ENCODE results near the gene PPIL1.

DNA sequence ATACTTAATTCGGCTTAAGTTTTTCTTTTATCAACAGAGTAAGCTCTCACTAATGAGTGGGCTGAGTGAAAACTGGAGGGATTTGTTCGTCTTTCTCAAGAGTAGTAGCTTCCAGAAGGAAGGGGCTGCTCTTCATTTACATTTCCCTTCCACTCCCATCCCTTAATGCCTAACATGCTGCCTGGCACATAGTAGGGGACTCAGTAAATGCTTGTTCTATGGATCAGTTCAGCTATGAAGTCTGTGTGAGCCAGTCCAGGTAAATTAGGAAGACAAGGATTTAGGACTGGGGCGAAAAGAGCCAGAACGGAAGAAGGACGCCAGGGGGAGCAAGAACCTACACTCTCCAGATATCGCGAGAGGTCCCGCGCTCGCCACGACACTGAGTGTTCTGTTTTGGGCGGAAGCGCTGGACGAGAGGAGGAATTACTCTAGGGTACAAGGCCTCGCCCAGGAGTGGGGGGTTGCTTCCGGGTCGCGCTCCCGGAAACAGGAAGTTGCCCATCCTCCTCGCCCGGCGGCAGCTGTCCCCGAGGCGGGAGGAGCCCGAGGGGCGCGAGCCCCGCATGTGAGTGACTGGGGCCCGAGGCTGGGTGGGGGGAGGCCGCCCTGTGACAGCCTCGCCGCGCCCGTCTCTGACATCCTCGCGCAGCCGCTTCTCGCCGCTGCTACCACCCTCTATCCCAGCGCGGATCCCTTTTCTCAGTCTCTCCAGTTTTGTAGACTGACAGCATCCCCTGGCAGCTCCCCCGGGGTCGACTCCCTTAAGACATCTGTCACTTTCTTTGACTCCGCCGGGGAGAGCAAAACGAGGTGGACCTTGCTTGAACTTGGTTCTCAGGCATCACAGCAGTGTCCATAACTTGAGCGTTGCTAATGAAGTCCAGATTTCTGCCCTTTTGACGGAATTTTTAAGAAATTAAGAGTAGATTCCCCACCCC lies 11.1 kb upstream of the PPIL1 start, which contains the start of gene C6orf89:
- TF ChIP-seq, protein P1, sequence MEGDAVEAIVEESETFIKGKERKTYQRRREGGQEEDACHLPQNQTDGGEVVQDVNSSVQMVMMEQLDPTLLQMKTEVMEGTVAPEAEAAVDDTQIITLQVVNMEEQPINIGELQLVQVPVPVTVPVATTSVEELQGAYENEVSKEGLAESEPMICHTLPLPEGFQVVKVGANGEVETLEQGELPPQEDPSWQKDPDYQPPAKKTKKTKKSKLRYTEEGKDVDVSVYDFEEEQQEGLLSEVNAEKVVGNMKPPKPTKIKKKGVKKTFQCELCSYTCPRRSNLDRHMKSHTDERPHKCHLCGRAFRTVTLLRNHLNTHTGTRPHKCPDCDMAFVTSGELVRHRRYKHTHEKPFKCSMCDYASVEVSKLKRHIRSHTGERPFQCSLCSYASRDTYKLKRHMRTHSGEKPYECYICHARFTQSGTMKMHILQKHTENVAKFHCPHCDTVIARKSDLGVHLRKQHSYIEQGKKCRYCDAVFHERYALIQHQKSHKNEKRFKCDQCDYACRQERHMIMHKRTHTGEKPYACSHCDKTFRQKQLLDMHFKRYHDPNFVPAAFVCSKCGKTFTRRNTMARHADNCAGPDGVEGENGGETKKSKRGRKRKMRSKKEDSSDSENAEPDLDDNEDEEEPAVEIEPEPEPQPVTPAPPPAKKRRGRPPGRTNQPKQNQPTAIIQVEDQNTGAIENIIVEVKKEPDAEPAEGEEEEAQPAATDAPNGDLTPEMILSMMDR (IDR thresholded peaks at IDR 0.05) = peak; percentile 88 to 96 (median 92)
- TF ChIP-seq POLR2A (IDR thresholded peaks at IDR 0.05) = peak; percentile 72 to 78

Measured in Peyer's patch (tissue), 4 donors.